Mesothelial cell of epicardium (in vitro differentiated cells): ENCODE results near the gene ALDH8A1. TPM values are rescaled to one million over a fixed set of nuclear protein-coding genes. Genes with fewer than 3 reads are reported as not detected.
A peak's percentile ranks its signal among the peaks of the same experiment; 100 is the strongest.

Source experiments
- DNase-seq, 2 experiments: peaks; one replicate each; pipeline ENCODE4 v3.0.0; 2021; ENCODE audit warnings: low spot score in 2 of 2; ENCODE audit not compliant: unreplicated experiment in 2 of 2
- H3K27ac Mint-ChIP-seq: 2 replicates; pipeline ENCODE4 v1.8.0; 2021; ENCODE audit warnings: mixed read lengths
- H3K27me3 Mint-ChIP-seq: 2 replicates; pipeline ENCODE4 v1.8.0; 2021; ENCODE audit warnings: low read depth, mixed read lengths
- H3K36me3 Mint-ChIP-seq: 2 replicates; pipeline ENCODE4 v1.8.0; 2021; ENCODE audit warnings: mixed read lengths
- H3K4me1 Mint-ChIP-seq: 2 replicates; pipeline ENCODE4 v1.8.0; 2021; ENCODE audit warnings: mixed read lengths
- H3K4me3 Mint-ChIP-seq: 2 replicates; pipeline ENCODE4 v1.8.0; 2021; ENCODE audit warnings: mild to moderate bottlenecking, moderate library complexity, mixed read lengths
- H3K9me3 Mint-ChIP-seq: 2 replicates; pipeline ENCODE4 v1.8.0; 2021; ENCODE audit warnings: mixed read lengths
- total RNA-seq: library from RNA; stranded (reverse); gene quantifications from 3 replicates; pipeline ENCODE4 v1.2.1, GENCODE V29; 2021
- TF ChIP-seq, protein P1 (sequence below): fragments of 200-600 bp; sonication (generic); IDR thresholded peaks from one replicate; pipeline ENCODE4 v1.5.0; 2021; ENCODE audit warnings: antibody characterized with exemption; ENCODE audit not compliant: unreplicated experiment

ALDH8A1 gene
- total RNA-seq, 1 donor from 2014 or later: 1.1 TPM

- TF ChIP-seq, protein P1, sequence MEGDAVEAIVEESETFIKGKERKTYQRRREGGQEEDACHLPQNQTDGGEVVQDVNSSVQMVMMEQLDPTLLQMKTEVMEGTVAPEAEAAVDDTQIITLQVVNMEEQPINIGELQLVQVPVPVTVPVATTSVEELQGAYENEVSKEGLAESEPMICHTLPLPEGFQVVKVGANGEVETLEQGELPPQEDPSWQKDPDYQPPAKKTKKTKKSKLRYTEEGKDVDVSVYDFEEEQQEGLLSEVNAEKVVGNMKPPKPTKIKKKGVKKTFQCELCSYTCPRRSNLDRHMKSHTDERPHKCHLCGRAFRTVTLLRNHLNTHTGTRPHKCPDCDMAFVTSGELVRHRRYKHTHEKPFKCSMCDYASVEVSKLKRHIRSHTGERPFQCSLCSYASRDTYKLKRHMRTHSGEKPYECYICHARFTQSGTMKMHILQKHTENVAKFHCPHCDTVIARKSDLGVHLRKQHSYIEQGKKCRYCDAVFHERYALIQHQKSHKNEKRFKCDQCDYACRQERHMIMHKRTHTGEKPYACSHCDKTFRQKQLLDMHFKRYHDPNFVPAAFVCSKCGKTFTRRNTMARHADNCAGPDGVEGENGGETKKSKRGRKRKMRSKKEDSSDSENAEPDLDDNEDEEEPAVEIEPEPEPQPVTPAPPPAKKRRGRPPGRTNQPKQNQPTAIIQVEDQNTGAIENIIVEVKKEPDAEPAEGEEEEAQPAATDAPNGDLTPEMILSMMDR: no peak
Observed at GRCh38 chr6:134943522-134944111, 6.3 kb downstream of the ALDH8A1 start.

GRCh38 chr6:134938896-134939295 lies 11.0 kb downstream of the ALDH8A1 start:
- DNase-seq: no peak
- Mint-ChIP-seq H3K27me3 (no peaks in the 10 kb centered on the region), H3K9me3 (no peaks in the 10 kb centered on the region), H3K4me3 (no peak overlapping the region), H3K36me3 (no peaks in the 10 kb centered on the region), H3K27ac (no peak overlapping the region), H3K4me1 (peaks cover 23% of the 10 kb centered on the region)
- TF ChIP-seq, protein P1: no peak

More at GRCh38 chr6:134943522-134944111, 6.3 kb downstream of the ALDH8A1 start:
- H3K27ac Mint-ChIP-seq: no peak overlapping the region
- H3K4me1 Mint-ChIP-seq: peaks cover 6% of the 10 kb centered on the region
- H3K9me3 Mint-ChIP-seq: peaks cover 10% of the 10 kb centered on the region
- no peaks in the 10 kb centered on the region for H3K36me3 Mint-ChIP-seq
- H3K4me3 Mint-ChIP-seq: no peak overlapping the region
- no peak for DNase-seq
- no peaks in the 10 kb centered on the region for H3K27me3 Mint-ChIP-seq

DNA sequence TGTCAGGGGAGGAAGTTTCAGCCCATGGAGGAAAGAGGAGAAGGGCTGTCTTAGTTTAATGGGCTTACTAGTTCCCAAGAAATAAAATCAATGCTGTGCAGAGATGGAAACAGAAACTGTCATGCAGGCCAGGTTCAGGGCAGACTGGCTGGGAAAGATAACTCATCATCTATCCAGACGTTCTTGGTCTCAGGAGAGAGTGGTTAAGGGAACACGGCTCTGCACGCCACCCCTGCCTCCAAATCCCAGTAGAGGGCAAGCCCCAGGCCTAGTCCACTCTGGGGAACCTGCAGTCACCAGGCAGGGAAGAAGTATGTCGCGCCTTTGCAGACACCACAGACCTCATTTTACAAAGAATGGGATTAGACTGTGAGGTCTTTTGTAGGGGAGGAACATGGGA lies 12.5 kb downstream of the ALDH8A1 start:
- no peaks in the 10 kb centered on the region for H3K27me3 Mint-ChIP-seq
- no peak for DNase-seq
- H3K27ac Mint-ChIP-seq: peak overlapping the region; percentile 54
- H3K9me3 Mint-ChIP-seq: no peaks in the 10 kb centered on the region
- no peak overlapping the region for H3K4me3 Mint-ChIP-seq
- TF ChIP-seq, protein P1: no peak
- H3K4me1 Mint-ChIP-seq: peaks cover 20% of the 10 kb centered on the region
- H3K36me3 Mint-ChIP-seq: no peaks in the 10 kb centered on the region

GRCh38 chr6:134936931-134937330 lies 13.0 kb downstream of the ALDH8A1 start:
- Mint-ChIP-seq H3K9me3 (no peaks in the 10 kb centered on the region), H3K4me3 (no peak overlapping the region), H3K4me1 (peaks cover 22% of the 10 kb centered on the region), H3K27ac (peak overlapping the region; percentile 54), H3K27me3 (no peaks in the 10 kb centered on the region), H3K36me3 (no peaks in the 10 kb centered on the region)
- DNase-seq: no peak
- TF ChIP-seq, protein P1: no peak

GRCh38 chr6:134936476-134936875 lies 13.4 kb downstream of the ALDH8A1 start:
- Mint-ChIP-seq H3K4me1 (peaks cover 23% of the 10 kb centered on the region), H3K27ac (peak overlapping the region; percentile 54), H3K27me3 (no peaks in the 10 kb centered on the region), H3K9me3 (no peaks in the 10 kb centered on the region), H3K4me3 (no peak overlapping the region), H3K36me3 (no peaks in the 10 kb centered on the region)
- DNase-seq: no peak
- TF ChIP-seq, protein P1: no peak
